HUES64 (cell line): Measurements from ENCODE around the gene TENT5D.

ENCODE experiments used
- H3K27ac ChIP-seq: 2 replicates; pipeline ENCODE4 v1.7.0; 2013; ENCODE audit warnings: low read depth, low read length, inconsistent platforms
- H3K27me3 ChIP-seq: 2 replicates; pipeline ENCODE4 v1.6.1; 2013; ENCODE audit warnings: mild to moderate bottlenecking, low read length; ENCODE audit not compliant: insufficient read depth
- H3K36me3 ChIP-seq: 2 replicates; pipeline ENCODE4 v1.6.1; 2013; ENCODE audit warnings: mild to moderate bottlenecking, low read length; ENCODE audit not compliant: insufficient read depth
- H3K4me1 ChIP-seq: 2 replicates; pipeline ENCODE4 v1.6.1; 2013; ENCODE audit warnings: mild to moderate bottlenecking, low read length, moderate library complexity; ENCODE audit not compliant: insufficient read depth
- H3K4me3 ChIP-seq: 2 replicates; pipeline ENCODE4 v1.5.1; 2013; ENCODE audit warnings: mild to moderate bottlenecking, low read length, moderate library complexity
- H3K9ac ChIP-seq: 2 replicates; pipeline ENCODE4 v1.6.1; 2013; ENCODE audit warnings: mild to moderate bottlenecking, low read depth, low read length
- H3K9me3 ChIP-seq: 2 replicates; pipeline ENCODE4 v1.6.1; 2013; ENCODE audit warnings: low read depth, low read length; ENCODE audit not compliant: insufficient read depth
- WGBS: fragments of 150-250, 120-280 bp; methylation state at CpG from one replicate; pipeline ENCODE4 v1.1.7; 2013; ENCODE audit warnings: missing lambda C conversion rate; 5-methylcytosine and 5-hydroxymethylcytosine counted together

Gene TENT5D

GRCh38 chrX:80485543-80485942 is 65.3 kb downstream of the TENT5D start:
- no peaks in the 10 kb centered on the region for H3K36me3 ChIP-seq
- H3K4me3 ChIP-seq, result no peak overlapping the region
- H3K27ac ChIP-seq, result no peak overlapping the region
- H3K27me3 ChIP-seq, result no peaks in the 10 kb centered on the region
- no peaks in the 10 kb centered on the region for H3K4me1 ChIP-seq
- peaks cover 18% of the 10 kb centered on the region for H3K9me3 ChIP-seq
- H3K9ac ChIP-seq, result no peak overlapping the region

- Histone ChIP-seq H3K9ac (no peak overlapping the region), H3K9me3 (peaks cover 18% of the 10 kb centered on the region), H3K4me1 (no peaks in the 10 kb centered on the region), H3K27ac (no peak overlapping the region), H3K36me3 (no peaks in the 10 kb centered on the region), H3K27me3 (no peaks in the 10 kb centered on the region), H3K4me3 (no peak overlapping the region)
- 86% methylated on average over 1 of the region's 1 CpG for WGBS
Measured at GRCh38 chrX:80486299-80486698, 66.1 kb downstream of the TENT5D start.

DNA sequence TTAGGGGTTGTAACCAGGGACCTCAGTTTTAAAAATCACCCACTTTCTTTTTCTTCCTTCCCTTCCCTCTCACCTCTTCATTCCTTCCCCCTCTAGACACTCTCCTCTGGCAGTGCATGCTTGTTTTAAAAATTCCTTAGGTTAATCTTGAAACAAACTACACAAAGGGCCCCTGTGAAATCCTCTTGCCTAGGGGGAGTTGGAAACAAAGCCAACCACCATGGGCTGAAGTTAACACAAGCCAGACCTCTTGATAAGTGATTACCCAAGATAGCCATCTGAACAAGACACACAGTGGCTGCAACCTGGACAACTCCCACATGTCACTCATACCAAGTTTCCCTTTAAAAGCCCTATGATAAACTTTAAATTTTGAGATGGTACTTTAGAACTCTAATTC is 68.9 kb downstream of the TENT5D start:
- H3K9me3 ChIP-seq, result peaks cover 18% of the 10 kb centered on the region
- H3K36me3 ChIP-seq, result no peaks in the 10 kb centered on the region
- H3K27me3 ChIP-seq, result no peaks in the 10 kb centered on the region

More for the DNA sequence above, 68.9 kb downstream of the TENT5D start:
- no peak overlapping the region for H3K4me3 ChIP-seq
- H3K4me1 ChIP-seq, result no peaks in the 10 kb centered on the region
- H3K27ac ChIP-seq, result no peak overlapping the region
- H3K9ac ChIP-seq, result no peak overlapping the region
